Hematopoietic multipotent progenitor cell treated with erythropoietin and hydrocortisone succinate and interleukin-3 and kit ligand, for 6 days (in vitro differentiated cells): ENCODE results near the gene BSG.
"Not testable (repeated sequence)": the region's sequence is repeated elsewhere in the genome, so short reads cannot be mapped to it uniquely, and the experiment has no call there.

Source experiments
- DNase-seq: peaks from one replicate; pipeline ENCODE4 v3.0.0-alpha.2; 2015

BSG gene

DNA sequence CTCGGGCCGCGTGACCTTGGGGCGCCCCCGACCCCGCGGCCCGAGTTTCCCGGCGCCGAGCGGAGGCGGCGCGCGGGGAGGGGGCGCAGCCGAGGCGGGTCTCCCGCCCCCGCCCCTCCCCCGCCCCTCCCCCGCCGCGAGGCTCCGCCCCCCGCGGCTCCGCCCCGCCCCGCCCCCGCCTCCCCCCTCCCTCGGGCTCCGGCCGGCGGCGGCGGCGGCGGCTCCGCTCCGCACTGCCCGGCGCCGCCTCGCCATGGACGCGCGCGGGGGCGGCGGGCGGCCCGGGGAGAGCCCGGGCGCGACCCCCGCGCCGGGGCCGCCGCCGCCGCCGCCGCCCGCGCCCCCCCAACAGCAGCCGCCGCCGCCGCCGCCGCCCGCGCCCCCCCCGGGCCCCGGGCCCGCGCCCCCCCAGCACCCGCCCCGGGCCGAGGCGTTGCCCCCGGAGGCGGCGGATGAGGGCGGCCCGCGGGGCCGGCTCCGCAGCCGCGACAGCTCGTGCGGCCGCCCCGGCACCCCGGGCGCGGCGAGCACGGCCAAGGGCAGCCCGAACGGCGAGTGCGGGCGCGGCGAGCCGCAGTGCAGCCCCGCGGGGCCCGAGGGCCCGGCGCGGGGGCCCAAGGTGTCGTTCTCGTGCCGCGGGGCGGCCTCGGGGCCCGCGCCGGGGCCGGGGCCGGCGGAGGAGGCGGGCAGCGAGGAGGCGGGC is 17.4 kb downstream of the BSG start, which contains the start of gene HCN2:
Gene HCN2 (plus strand): TSS at position 189 of the 703 bp plus-strand sequence. CDS start 65 bp downstream, at position 254.
- DNase-seq = no peak

DNA sequence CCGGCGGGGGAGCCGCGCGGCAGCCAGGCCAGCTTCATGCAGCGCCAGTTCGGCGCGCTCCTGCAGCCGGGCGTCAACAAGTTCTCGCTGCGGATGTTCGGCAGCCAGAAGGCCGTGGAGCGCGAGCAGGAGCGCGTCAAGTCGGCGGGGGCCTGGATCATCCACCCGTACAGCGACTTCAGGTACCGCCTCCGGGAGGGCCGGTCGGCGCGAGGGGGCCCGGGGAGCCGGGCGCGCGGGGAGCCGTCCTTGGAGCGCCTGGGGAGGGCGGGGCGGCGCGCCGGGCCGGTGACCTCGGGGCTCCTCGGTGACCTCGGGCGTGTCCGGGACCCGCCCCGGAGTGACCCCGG is 18.0 kb downstream of the BSG start:
- DNase-seq = peak; percentile 56

DNA sequence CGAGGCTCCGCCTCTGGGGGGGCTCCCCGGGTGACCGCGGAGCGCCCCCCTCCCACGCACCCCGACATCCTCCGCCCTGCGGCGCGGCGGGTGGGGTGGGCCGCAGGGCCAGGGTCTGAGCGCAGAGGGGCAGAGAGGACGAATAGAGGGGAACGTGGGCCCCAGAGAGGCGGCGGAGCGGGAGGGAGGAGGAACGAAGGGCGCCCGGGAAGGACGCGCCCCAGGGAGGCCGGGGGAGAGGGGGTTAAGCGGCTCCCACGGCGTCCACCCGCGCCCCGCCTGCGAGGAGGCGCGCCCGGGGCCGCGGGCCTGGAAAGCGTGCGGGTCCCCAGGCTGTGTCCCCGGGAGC is 18.3 kb downstream of the BSG start:
- DNase-seq = no peak

DNA sequence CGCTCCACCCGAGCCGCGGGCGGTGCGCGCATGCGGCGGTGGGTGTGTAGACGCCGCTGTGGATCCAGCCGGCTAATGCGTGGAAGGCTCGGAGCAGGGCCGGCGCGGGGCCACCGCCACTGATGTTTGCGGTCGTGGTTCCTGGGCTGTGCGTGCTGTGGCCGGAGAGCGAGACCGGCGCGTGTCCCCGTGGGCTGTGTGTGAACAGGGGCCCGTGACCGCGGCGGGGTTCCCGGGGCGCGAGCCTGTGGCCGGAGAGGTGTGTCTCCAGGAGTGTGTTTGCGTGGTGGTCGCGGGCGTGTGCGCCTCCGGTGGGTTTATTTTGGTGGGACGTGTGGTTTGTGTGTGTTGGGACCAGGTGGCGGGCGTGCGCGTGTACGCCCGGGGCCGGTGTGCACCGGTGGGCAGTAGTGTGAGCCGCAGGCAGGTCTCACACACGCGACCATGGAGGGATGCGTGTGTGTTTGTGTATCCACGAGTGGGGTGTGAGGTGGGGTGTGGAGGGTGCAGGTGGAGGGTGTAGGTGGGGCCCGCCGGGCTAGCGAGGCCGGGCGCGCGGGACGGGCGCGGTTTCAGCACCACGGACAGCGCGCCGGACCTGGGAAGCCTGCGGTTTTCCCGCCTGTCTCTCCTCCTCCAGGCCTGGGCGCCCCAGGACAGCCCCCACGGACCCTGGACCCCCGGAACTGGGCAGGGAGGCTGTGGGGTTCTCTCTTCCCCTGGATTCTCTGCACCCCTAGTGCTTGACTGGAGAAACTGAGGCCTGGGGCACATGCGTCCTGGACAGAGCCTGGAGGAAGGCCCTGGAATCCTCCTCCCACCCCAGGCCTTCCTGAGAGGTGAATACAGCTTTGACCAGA is 18.9 kb downstream of the BSG start:
- DNase-seq = peak; percentile 65

DNA sequence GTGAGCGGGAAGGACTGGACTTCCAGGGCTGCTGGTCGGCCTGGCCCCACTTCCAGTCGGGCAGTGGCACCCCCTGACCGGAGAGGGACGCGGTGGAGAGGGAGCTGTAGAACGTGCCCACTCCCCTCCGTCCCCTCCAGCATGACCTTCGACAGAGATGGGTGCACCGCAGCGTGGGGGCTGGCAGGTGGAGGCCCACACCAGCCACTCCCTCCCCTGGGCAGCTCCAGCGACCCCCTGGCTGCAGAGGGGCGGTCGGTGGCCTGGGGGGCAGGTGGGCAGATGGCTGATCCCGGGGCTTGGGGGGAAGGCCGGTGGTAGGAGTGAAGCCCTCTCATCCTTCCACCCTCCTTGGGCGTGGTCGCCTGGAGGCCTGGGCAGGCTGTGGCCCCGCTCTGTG is 19.7 kb downstream of the BSG start:
- no peak for DNase-seq

DNA sequence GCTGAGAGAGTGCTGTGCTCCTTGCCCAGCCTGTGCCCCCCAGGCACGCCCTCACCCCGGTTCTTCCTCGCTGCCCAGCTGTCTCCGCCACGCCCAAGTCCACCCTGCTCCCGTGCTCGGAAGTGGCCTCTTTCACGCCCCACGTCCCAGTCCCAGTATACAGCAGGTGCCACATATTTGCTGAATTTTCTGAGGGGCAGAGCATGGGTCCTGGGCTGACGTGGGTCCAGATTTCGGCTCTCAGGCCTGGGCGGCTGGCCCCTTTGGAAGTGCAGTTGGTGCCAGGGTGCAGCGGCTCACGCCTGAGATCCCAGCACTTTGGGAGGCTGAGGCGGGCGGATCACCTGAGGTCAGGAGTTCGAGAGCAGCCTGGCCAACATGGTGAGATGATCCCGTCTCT is 20.7 kb downstream of the BSG start:
- no peak for DNase-seq

DNA sequence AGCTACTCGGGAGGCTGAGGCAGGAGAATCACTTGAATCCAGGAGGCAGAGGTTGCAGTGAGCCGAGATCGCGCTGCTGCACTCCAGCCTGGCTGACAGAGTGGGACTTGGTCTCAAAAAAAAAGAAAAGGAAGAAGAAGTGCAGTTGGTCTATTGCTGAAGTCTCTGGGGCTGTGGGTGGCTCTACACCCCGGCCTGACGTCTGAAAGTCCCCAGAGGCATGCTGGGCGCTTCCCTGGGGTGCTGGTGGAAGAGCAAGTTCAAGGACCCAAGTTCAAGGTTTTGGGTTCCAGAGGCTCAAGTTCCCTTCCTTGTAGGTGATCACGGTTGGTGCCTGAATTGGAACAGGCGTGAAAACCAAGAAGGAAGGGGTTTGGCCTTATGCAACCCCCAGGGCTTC is 21.1 kb downstream of the BSG start:
- DNase-seq = no peak

DNA sequence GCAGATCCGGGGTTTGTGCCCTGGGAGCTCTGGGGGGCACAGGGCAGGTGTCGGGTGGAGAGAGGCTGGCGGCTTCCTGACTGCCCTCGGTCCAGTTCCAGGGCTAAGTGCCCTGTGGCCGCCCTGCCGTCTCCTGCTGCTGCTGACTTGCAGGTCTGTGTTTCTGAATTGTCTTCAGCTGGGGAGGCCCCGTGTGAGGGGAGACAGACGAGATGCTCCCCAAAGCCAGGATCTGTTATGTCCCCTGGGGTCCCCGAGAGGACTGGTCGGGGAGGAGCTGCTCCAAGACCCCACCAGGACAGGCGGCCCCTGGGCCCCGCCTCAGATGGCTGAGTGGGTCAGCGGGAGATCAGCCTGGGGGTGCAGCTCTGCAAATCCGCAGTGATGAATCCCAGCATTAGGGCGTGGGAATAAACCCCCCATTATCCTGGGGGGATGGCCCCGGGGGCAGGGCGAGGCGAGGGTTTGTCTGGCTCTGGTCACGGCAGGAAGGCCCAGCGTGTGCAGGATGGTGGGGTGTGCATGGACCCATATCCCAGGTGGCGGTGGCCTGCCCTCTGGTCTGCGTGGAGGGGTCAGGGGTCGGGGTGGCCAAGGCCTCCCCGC is 22.0 kb downstream of the BSG start:
- DNase-seq = no peak

DNA sequence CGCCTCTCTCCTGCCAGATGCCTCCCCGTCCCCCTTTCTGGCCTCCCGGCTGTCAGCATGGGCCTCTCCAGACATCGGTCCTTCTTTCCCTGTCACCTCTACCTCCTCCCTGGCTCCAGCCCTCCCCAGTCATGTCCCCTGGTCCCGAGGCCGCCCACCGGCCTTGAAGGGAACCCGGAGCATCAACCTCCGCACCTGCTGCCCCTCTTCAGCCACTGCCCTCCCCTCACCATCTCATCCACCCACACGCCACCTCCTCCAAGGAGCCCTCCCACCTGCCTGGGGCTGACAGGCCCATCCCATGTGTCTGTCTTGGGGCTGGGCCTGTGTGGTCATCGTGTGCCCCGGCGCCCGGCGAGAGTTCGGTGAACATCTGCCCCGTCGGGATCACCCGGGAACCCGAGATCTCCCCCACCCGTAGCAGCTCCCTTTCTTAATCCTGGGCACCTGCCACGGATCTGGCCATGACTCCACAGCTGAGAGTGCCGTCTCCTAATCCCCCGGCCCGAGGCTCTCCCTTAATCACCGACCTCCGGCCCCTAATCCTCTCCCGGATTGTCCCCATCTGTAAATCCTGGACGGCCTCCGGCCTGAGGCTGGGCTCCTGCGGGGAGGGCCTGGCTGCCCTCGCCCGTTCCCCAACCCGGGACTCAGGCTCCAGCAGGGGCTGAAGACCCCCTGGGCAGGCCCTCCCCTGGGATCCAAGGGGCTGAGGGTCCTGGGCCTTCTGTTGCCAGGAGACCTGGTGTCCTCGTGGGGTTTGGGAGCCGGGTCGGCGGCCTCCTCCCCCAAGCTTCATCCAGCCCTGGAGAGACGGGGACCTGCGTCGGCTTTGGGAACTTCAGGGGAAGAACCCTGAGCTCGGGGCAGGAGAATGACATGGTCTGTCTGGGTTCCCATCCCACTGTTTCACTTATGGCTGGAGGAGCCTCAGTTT is 23.2 kb downstream of the BSG start:
- no peak for DNase-seq

DNA sequence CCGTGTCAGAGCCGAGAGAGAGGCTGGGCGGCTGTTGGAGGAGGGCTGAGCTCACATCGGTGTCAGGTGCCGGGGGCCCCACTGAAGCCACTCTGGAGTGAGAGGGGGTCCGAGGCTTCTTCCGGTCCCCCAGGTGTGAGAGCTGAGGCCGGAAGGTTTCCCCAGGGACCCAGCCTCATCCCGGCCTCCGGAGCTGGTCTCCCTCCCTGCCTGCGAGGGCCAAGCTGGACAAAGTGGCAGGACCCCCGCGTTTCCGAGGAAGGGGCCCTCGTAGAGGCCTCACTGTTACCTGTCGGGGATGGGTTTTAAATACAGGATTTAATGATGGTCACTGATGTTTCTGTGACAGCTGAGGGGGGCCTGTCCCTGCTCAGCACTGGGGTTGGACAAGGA is 23.9 kb downstream of the BSG start:
- no peak for DNase-seq

DNA sequence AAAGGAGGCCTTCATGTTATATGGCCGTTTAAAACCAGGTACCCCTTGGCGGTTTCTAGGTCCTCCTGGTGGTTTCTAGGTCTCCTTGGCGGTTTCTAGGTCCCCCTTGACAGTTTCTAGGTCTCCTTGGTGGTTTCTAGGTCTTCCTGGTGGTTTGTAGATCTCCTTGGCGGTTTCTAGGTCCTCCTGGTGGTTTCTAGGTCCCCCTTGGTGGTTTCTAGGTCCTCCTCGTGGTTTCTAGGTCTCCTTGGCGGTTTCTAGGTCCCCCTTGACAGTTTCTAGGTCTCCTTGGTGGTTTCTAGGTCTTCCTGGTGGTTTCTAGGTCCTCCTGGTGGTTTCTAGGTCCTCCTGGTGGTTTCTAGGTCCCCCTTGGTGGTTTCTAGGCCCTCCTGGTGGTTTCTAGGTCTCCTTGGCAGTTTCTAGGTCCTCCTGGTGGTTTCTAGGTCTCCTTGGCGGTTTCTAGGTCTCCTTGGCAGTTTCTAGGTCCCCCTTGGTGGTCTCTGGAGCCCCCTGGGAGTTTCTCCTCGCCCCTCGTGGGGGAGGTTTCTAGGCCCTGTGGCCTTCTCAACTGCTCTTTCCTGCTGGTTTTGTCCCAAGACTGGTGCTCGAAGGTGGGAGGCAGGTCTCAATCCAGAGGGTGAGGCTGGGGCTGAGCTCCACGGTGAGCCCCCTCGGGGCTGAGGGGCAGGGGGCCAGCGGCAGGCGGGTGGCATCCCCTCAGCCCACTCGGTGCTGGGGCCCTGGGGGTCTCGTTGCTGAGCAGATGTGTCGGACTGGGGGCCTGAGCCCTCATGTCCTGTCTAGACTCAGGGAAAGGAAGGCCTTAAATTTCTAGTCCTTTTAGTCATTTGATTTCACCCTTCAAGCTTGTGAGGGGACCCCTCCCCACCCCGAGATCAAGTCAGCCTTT is 25.3 kb downstream of the BSG start:
- no peak for DNase-seq

DNA sequence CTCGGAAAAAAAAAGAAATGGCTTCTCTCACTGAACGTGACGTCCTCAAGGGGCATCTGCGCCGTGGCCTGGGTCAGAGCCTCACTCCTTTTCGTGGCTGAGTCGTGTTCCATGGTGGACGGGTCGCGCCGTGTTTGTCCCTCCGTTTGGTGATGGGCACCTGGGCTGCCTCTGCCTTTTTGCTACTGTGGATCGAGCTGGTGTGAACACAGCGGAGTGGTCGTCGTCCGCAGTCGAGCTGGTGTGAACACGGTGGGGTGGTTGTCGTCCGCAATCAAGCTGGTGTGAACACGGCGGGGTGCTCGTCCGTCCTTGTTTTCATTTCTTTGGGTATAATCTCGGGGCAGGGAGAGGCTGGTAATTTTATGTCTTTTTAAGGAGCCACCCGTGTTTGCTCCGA is 28.9 kb downstream of the BSG start:
- DNase-seq = no peak

DNA sequence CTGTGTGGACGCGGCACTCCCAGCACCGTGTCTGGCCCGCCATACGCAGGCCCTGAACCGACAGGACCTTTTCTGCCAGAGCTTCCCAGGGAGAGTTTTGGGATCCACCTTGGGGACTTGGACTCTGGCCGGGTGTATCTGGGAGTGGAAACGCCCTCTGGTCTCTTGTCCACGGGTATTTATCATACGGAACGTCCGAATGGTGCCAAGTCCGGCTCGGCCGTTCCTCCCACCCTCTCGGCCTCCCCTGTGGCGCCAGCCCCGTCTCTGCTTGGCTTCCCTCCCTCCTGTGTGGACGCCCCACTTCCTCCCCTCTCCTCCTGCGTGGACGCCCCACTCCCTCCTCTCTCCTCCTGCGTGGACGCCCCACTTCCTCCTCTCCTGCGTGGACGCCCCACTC is 29.4 kb downstream of the BSG start:
- no peak for DNase-seq

DNA sequence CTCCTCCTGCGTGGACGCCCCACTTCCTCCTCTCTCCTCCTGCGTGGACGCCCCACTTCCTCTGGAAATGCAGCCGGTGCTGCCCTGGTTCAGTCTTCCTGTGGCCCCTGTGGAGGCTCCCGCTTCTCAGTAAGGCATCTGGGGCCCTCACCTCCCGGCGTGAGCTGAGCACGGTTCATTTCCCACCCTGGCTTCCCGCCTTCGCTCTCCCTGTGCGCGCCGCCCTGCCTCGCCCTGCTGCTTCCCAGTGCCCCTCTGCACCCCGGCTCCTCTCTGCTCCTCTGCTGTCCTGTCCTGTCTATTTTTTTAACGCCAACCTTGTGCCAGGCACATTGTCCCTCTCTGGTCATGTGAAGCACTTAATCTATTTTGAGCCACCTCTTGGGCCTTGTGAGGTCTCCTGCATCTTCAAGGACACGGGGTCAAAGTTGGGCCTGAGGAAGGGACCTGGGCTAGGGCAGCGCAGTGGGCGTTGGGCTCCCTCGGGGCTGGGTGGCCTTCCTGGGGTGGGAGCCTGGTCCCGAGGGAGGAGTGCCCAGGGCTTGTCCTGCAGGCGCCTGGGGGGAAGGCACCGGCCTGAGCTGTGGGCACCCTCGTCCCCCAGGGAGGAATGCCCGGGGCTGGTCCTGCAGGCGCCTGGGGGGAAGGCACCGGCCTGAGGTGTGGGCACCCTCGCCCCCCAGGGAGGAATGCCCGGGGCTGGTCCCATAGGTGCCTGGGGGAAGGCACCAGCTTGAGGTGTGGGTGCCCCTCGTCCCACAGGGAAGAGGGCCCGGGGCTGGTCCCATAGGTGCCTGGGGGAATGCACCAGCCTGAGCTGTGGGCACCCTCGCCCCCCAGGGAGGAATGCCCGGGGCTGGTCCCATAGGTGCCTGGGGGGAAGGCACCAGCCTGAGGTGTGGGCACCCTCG is 30.2 kb downstream of the BSG start:
- no peak for DNase-seq

DNA sequence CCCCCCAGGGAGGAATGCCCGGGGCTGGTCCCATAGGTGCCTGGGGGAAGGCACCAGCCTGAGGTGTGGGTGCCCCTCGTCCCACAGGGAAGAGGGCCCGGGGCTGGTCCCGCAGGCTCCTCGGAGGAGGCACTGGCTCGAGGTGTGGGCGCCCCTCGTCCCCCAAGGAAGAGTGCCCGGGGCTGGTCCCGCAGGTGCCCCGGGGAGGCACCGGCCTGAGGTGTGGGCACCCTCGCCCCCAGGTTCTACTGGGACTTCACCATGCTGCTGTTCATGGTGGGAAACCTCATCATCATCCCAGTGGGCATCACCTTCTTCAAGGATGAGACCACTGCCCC is 30.9 kb downstream of the BSG start:
- DNase-seq = not testable (repeated sequence)

DNA sequence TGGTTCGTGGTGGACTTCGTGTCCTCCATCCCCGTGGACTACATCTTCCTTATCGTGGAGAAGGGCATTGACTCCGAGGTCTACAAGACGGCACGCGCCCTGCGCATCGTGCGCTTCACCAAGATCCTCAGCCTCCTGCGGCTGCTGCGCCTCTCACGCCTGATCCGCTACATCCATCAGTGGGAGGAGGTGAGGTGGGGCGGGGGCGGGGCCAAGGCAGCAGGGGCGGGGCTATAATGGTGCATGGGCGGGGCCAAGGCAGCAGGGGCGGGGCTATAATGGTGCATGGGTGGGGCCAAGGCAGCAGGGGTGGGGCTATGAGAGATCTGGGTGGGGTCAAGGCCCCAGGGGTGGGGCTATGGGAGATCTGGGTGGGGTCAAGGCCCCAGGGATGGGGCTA is 31.4 kb downstream of the BSG start:
- not testable (repeated sequence) for DNase-seq

DNA sequence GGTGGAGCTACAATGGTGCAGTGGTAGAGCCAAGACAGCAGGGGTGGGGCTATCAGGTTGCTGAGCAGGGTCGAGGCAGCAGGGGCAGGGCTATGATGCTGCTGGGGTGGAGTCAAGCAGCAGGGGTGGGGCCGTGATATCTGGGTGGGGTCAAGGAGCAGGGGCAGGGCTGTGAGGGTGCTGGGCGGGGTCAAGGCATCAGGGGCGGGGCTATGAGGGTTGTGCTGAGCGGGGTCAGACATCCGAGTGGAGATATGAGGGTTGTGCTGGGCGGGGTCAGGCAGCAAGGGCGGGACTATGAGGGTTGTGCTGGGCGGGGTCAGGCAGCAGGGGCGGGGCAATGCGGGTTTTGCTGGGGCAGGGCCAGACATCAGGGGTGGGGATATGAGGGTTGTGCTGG is 32.0 kb downstream of the BSG start:
- DNase-seq = peak; percentile 74

DNA sequence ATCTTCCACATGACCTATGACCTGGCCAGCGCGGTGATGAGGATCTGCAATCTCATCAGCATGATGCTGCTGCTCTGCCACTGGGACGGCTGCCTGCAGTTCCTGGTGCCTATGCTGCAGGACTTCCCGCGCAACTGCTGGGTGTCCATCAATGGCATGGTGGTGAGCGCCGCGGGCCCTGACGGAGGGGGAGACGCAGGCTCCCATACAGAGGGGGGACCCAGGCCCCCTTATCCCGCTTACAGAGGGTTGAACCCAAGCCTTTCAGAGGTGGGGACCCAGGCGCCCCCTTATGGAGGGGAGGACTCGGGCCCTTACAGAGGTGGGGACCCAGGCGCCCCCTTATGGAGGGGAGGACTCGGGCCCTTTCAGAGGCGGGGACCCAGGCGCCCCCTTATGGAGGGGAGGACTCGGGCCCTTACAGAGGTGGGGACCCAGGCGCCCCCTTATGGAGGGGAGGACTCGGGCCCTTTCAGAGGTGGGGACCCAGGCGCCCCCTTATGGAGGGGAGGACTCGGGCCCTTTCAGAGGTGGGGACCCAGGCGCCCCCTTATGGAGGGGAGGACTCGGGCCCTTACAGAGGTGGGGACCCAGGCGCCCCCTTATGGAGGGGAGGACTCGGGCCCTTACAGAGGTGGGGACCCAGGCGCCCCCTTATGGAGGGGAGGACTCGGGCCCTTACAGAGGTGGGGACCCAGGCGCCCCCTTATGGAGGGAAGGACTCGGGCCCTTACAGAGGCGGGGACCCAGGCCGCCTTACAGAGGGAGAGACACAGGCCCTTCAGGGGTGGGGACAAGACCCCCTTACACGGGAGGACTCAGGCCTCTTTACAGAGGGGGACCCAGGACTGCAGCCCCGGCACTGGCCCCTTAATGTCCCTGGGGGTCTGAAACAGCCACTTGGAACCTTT is 32.9 kb downstream of the BSG start:
- DNase-seq = peak; percentile 35

DNA sequence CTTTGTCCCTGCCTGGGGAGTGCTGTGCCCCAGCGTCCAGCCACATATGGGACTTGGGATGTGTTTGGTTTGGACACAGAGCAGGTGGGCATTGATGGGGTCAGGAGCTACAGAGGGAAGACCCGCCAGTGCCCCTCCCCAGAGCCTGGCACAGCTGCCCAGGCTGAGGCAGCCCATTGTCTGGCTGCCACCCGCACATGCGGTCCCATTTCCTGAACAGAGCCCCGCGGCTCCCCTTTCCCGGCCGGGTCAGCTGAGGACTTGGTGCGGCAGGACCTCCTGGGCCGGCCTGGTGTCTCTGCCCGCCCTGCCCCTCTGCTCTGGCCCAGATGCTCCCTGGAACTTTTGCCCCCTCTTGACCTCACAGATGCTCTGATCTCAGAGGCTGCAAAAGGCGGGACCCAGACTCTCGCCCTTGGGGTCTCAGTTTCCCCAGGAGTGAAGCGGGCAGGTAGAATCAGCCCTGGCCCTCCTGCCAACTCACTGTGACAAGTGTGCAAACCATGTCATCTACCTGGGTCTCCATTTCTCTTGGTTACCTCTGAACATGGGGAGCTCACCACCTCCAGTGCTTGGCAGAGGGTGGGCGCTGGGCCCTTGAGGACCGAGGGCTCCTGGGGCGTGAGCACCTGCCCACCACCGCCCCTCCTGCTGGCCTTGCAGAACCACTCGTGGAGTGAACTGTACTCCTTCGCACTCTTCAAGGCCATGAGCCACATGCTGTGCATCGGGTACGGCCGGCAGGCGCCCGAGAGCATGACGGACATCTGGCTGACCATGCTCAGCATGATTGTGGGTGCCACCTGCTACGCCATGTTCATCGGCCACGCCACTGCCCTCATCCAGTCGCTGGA is 35.1 kb downstream of the BSG start:
- DNase-seq = no peak
